ENCODE results near the gene GARIN5B. TPM values are rescaled to one million over a fixed set of nuclear protein-coding genes. Genes with fewer than 3 reads are reported as not detected.

The GARIN5B gene
- total RNA-seq, 1 experiment from 2014 or later: not detected

DNA sequence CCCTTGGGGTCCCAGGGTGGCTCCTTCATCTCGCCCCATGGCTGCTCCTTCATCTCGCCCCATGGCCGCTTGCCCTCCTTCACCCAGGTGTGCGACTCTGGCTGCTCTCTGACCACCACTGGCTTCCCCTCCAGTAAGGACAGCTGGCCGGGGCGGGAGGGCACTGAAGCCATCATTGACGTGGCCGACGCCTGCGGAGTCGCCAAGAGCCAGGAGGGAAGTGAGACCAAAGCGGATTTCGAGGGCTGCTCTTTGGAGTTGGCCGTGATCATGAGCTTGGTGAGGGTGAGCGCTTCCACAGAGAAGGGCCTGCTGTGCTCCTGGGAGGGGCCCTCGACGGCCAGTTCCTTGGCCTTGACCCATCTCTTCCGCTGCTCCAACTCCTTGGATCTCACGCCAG, 4.6 kb downstream of the GARIN5B start:
- Mint-ChIP-seq H3K27ac (ENCODE audit: unreplicated experiment) (no peak overlapping the region), H3K36me3 (ENCODE audit: insufficient read depth, unreplicated experiment) (peaks cover 13% of the 10 kb centered on the region), H3K4me3 (ENCODE audit: low read depth, unreplicated experiment) (no peak overlapping the region), H3K27me3 (ENCODE audit: unreplicated experiment) (peaks cover 63% of the 10 kb centered on the region), H3K9me3 (ENCODE audit: low read depth, unreplicated experiment) (no peaks in the 10 kb centered on the region), H3K4me1 (ENCODE audit: low read depth, unreplicated experiment) (no peaks in the 10 kb centered on the region)
- intact Hi-C loops (cut with micrococcal nuclease; ENCODE audit: unreplicated experiment): no loop called here
- TF ChIP-seq CTCF (IDR thresholded peaks at IDR 0.05; ENCODE audit: unreplicated experiment): no peak
- BruUV-seq (replicated peaks): no TSS peak
- CTCF ChIA-PET: interaction anchor here (0.7 kb wide), 1 partner anchor 57 kb away, joined by 5 read pairs; no protein-coding TSS in a partner anchor
- no peak for DNase-seq

DNA sequence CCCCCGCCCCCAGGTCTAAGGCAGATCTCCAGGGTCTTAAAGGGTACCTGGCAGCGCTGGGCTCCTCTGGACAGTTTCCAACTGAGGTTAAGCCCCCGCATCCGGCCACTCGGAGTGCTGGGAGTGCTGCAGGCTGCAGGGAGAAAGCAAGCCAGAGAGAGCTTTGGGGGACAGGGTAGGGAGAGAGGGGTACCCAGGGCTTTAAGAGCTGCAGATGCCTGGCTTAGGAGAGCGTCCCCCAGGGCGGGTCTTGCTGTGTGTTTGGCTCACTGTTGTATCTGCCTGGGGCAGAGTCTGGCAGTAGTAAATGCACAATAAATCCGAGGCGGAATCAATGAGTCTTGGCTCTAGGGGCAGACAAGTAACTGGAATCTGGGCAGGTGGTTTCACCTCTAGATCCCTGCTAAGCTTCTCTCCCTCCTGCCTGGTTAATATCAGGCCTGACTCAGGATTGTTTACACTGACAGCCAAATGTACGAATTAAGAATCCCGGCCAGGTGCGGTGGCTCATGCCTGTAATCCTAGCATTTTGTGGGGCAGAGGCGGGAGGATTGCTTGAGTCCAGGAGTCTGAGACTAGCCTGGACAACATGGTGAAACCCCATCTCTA, 7.7 kb downstream of the GARIN5B start:
- intact Hi-C loops (cut with micrococcal nuclease; ENCODE audit: unreplicated experiment): no loop called here
- no peak for DNase-seq

GRCh38 chr19:55354698-55355212, 8.3 kb downstream of the GARIN5B start, which contains the start of gene COX6B2:
Gene COX6B2, minus strand, starts transcription at chr19:55354719. Its CDS starts 198 bp downstream, at chr19:55354521.
- intact Hi-C loops (cut with micrococcal nuclease; ENCODE audit: unreplicated experiment): no loop called here
- H3K36me3 Mint-ChIP-seq (ENCODE audit: insufficient read depth, unreplicated experiment): peaks cover 22% of the 10 kb centered on the region
- CTCF ChIA-PET: interaction anchor here (0.8 to 1.1 kb wide), 2 partner anchors 15 to 283 kb away, joined by 3 to 4 read pairs; partner anchors contain the start of gene KMT5C
- H3K27ac Mint-ChIP-seq (ENCODE audit: unreplicated experiment): no peak within 1 kb of the TSS
- BruUV-seq (replicated peaks): no TSS peak
- peaks cover 33% of the 10 kb centered on the region for H3K4me1 Mint-ChIP-seq (ENCODE audit: low read depth, unreplicated experiment)
- H3K9me3 Mint-ChIP-seq (ENCODE audit: low read depth, unreplicated experiment): no peaks in the 10 kb centered on the region
- DNase-seq: no peak
- TF ChIP-seq CTCF (IDR thresholded peaks at IDR 0.05; ENCODE audit: unreplicated experiment): no peak
- peak within 1 kb of the TSS; percentile 79 for H3K4me3 Mint-ChIP-seq (ENCODE audit: low read depth, unreplicated experiment)
- H3K27me3 Mint-ChIP-seq (ENCODE audit: unreplicated experiment): peaks cover 87% of the 10 kb centered on the region

More for the DNA sequence above, 7.7 kb downstream of the GARIN5B start:
- H3K27me3 Mint-ChIP-seq (ENCODE audit: unreplicated experiment): peaks cover 87% of the 10 kb centered on the region
- H3K4me1 Mint-ChIP-seq (ENCODE audit: low read depth, unreplicated experiment): peaks cover 31% of the 10 kb centered on the region
- CTCF ChIA-PET: interaction anchor here (0.7 to 1.1 kb wide), 3 partner anchors 16 to 282 kb away, joined by 3 to 4 read pairs (median 3); partner anchors contain the start of gene KMT5C
- no peak for TF ChIP-seq CTCF (IDR thresholded peaks at IDR 0.05; ENCODE audit: unreplicated experiment)
- H3K9me3 Mint-ChIP-seq (ENCODE audit: low read depth, unreplicated experiment): no peaks in the 10 kb centered on the region
- no peak overlapping the region for H3K27ac Mint-ChIP-seq (ENCODE audit: unreplicated experiment)
- no TSS peak for BruUV-seq (replicated peaks)
- no peak overlapping the region for H3K4me3 Mint-ChIP-seq (ENCODE audit: low read depth, unreplicated experiment)
- H3K36me3 Mint-ChIP-seq (ENCODE audit: insufficient read depth, unreplicated experiment): peaks cover 21% of the 10 kb centered on the region

DNA sequence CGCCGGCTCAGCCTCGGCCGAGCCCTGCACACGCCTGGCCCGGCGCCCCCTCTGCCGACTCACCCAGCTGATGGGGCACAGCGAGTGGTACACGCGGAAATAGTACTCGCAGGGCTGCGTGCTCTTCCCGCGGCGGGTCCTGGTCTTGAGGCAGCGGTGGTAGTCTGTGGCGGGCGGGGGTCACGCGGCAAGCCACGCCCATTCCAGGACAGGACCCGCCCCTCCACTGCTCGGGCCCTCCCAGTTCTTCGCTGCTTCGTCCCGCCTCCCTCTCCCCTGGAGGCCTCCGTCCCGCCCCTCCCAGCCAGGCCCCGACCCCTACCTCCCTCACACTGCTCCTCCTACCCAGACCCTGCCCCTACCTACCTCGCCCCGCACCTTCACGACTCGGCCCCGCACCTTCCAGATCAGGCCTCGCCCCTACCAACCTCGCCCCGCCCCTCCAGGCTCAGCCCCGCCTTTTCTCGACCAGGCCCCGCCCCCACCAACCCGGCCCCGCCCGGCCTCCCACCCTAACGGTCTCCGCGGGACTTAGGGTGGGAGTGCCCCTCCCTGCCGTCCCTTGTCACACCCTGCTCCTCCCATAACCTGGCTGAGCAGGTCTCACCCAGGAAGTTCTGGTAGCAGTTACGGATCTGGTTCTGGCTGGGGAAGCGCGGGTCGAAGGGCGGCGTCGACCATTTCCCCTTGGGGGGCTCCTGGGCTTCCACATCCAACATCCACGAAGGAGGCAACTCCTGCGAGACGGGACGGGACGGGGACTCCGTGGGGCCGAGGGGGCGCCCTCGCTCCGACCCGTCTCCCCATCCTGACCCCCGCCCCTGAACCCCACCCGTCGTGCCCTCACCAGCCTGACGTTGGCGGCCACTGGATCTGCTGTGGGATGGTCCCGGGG, 9.0 kb downstream of the GARIN5B start:
- peak; percentile 84 for DNase-seq
- intact Hi-C loops (cut with micrococcal nuclease; ENCODE audit: unreplicated experiment): no loop called here
- H3K27me3 Mint-ChIP-seq (ENCODE audit: unreplicated experiment): peaks cover 82% of the 10 kb centered on the region
- peaks cover 33% of the 10 kb centered on the region for H3K4me1 Mint-ChIP-seq (ENCODE audit: low read depth, unreplicated experiment)
- TF ChIP-seq CTCF (IDR thresholded peaks at IDR 0.05; ENCODE audit: unreplicated experiment): no peak
- H3K36me3 Mint-ChIP-seq (ENCODE audit: insufficient read depth, unreplicated experiment): peaks cover 22% of the 10 kb centered on the region
- no peaks in the 10 kb centered on the region for H3K9me3 Mint-ChIP-seq (ENCODE audit: low read depth, unreplicated experiment)
- no TSS peak for BruUV-seq (replicated peaks)
- H3K4me3 Mint-ChIP-seq (ENCODE audit: low read depth, unreplicated experiment): peak overlapping the region; percentile 79
- CTCF ChIA-PET: interaction anchor here (0.8 to 3.1 kb wide), 2 partner anchors 15 to 283 kb away, joined by 4 to 13 read pairs; partner anchors contain the start of gene KMT5C
- no peak overlapping the region for H3K27ac Mint-ChIP-seq (ENCODE audit: unreplicated experiment)
